Psoas muscle (tissue), 8 donors: ENCODE measurements around the gene GRPEL2. TPM values are rescaled to one million over a fixed set of nuclear protein-coding genes. Genes with fewer than 3 reads are reported as not detected.

Experiments
- ATAC-seq, 4 donors: fragments of 200-7000 bp; cut with Tn5 transposase; one replicate each; pipeline ENCODE4 v1.9.1; 2020; ENCODE audit warnings: moderate library complexity in 3 of 4, mild to moderate bottlenecking in 2 of 4
- DNase-seq, 2 donors: peaks; one replicate each; pipeline ENCODE4 v3.0.0-alpha.2; 2020
- H3K27ac ChIP-seq: fragments of 200-600 bp; one replicate; pipeline ENCODE4 v1.8.0; 2022
- H3K27me3 ChIP-seq, 3 donors: fragments of 200-600 bp in 1 of 3; one replicate each; pipeline versions ENCODE4 v1.6.1 to v1.8.0; 2013 to 2022; ENCODE audit warnings: low read length in 2 of 3, mild to moderate bottlenecking in 2 of 3, moderate library complexity in 1 of 3; ENCODE audit not compliant: insufficient read depth in 3 of 3
- H3K36me3 ChIP-seq, 2 donors: fragments of 200-600 bp in 1 of 2; one replicate each; pipeline versions ENCODE4 v1.6.1 to v1.8.0; 2013 to 2022; ENCODE audit warnings: low read depth in 1 of 2, mild to moderate bottlenecking in 1 of 2, moderate library complexity in 1 of 2; ENCODE audit not compliant: insufficient read depth in 1 of 2
- H3K4me1 ChIP-seq: fragments of 200-600 bp; one replicate; pipeline ENCODE4 v1.8.0; 2022
- H3K4me3 ChIP-seq: fragments of 200-600 bp; one replicate; pipeline ENCODE4 v1.8.0; 2022; ENCODE audit warnings: mild to moderate bottlenecking
- H3K9me3 ChIP-seq: fragments of 200-600 bp; one replicate; pipeline ENCODE4 v1.8.0; 2022
- WGBS, 3 donors: extraction: QIAGEN DNeasy Blood & Tissue Kit; methylation state at CpG; one replicate each; pipeline versions ENCODE4 v1.1.6 to v1.1.7; 2013; 5-methylcytosine and 5-hydroxymethylcytosine counted together
- intact Hi-C, 2 donors: fragments of 100-400 bp; cut with DNase I; formaldehyde crosslinking; loops; one replicate each; pipeline versions ENCODE4 v1.11.0 to v1.14.2; 2022
- polyA plus RNA-seq, 3 donors: library from polyadenylated mRNA; stranded (reverse); fragments of 200-250 nt; gene quantifications; one replicate each; pipeline ENCODE4 v1.2.3, GENCODE V29; 2013
- total RNA-seq, 4 donors: library from RNA; stranded (reverse); fragmentation: NEBNext Ultra II Directional in 2 of 4; extraction: Animal tissue kit (Norgen Biotek cat#: 25700) in 2 of 4; gene quantifications; one replicate each; pipeline versions ENCODE4 v1.2.1 to v1.2.4, GENCODE V29; 2021 to 2023
- TF ChIP-seq, protein P1 (sequence below): fragments of 200-600 bp; IDR thresholded peaks from one replicate; pipeline ENCODE4 v1.8.0; 2022; ENCODE audit warnings: antibody characterized with exemption
- donor health status: healthy with polysubstance abuse.
- donor health status: DM: no; HTN: no; CAD: no; lungs with moderate emphysema.
- donor health status: Bipolar disorder and iron deficiency.
- donor health status: healthy.
- donor health status: DM: yes; HTN: yes; CAD: no.
- donor health status: DM: no; HTN: no; CAD: no.
- donor health status: DM: no; HTN: no; CAD: no.
- donor health status: DM: yes; HTN: yes; CAD: no.

The GRPEL2 gene
- total and polyA plus RNA-seq, 7 donors = 4.7 to 11.6 (median 10.2) TPM

- Histone ChIP-seq H3K27ac (peak overlapping the region; percentile 51), H3K9me3 (no peaks in the 10 kb centered on the region), H3K27me3 (no peaks in the 10 kb centered on the region), H3K4me1 (peaks cover 8% of the 10 kb centered on the region), H3K4me3 (no peak overlapping the region), H3K36me3 (peaks cover 4 to 88% of the 10 kb centered on the region in 2 donors)
- no peak for ATAC-seq
- no peak for DNase-seq
- 95 to 96% (median 96%) methylated on average over 5 of the region's 5 CpGs for WGBS, 3 donors
- intact Hi-C loops = no loop called here
- TF ChIP-seq, protein P1, sequence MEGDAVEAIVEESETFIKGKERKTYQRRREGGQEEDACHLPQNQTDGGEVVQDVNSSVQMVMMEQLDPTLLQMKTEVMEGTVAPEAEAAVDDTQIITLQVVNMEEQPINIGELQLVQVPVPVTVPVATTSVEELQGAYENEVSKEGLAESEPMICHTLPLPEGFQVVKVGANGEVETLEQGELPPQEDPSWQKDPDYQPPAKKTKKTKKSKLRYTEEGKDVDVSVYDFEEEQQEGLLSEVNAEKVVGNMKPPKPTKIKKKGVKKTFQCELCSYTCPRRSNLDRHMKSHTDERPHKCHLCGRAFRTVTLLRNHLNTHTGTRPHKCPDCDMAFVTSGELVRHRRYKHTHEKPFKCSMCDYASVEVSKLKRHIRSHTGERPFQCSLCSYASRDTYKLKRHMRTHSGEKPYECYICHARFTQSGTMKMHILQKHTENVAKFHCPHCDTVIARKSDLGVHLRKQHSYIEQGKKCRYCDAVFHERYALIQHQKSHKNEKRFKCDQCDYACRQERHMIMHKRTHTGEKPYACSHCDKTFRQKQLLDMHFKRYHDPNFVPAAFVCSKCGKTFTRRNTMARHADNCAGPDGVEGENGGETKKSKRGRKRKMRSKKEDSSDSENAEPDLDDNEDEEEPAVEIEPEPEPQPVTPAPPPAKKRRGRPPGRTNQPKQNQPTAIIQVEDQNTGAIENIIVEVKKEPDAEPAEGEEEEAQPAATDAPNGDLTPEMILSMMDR = no peak
Observed at GRCh38 chr5:149325894-149326293, 19.4 kb upstream of the GRPEL2 start.

DNA sequence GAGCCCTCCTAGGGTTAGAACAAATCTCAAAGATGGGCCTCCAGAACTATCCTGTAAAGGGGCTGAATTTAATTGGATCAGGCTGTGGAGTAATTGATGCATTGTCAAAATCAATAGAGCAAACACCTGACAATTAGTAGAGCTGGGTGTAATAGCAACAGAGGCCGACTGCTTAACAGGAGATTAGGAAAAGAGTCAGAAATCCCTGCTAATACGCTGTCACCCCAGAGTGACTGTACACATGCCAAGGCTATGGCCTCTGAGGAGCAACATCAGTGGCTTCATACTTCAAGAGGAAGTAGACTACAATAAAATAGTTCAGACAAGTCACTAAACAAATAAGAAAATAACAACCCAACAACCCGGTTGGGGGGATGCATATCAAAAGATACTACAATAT is 18.7 kb upstream of the GRPEL2 start:
- Histone ChIP-seq H3K4me1 (peaks cover 7% of the 10 kb centered on the region), H3K4me3 (no peak overlapping the region), H3K36me3 (peaks cover 4 to 95% of the 10 kb centered on the region in 2 donors), H3K27me3 (no peaks in the 10 kb centered on the region), H3K27ac (no peak overlapping the region), H3K9me3 (no peaks in the 10 kb centered on the region)
- 75 to 83% (median 81%) methylated on average over 3 of the region's 3 CpGs for WGBS, 3 donors
- intact Hi-C loops = no loop called here
- no peak for DNase-seq
- TF ChIP-seq, protein P1 = no peak
- ATAC-seq = no peak

- ATAC-seq = no peak
- no peak for DNase-seq
- Histone ChIP-seq H3K27ac (no peak overlapping the region), H3K36me3 (peaks cover 7 to 97% of the 10 kb centered on the region in 2 donors), H3K27me3 (no peaks in the 10 kb centered on the region), H3K9me3 (no peaks in the 10 kb centered on the region), H3K4me1 (peaks cover 7% of the 10 kb centered on the region), H3K4me3 (no peak overlapping the region)
- intact Hi-C loops = no loop called here
- TF ChIP-seq, protein P1 = no peak
- 90 to 91% (median 91%) methylated on average over 5 of the region's 5 CpGs for WGBS, 3 donors
Observed at GRCh38 chr5:149328177-149328576, 17.1 kb upstream of the GRPEL2 start.

DNA sequence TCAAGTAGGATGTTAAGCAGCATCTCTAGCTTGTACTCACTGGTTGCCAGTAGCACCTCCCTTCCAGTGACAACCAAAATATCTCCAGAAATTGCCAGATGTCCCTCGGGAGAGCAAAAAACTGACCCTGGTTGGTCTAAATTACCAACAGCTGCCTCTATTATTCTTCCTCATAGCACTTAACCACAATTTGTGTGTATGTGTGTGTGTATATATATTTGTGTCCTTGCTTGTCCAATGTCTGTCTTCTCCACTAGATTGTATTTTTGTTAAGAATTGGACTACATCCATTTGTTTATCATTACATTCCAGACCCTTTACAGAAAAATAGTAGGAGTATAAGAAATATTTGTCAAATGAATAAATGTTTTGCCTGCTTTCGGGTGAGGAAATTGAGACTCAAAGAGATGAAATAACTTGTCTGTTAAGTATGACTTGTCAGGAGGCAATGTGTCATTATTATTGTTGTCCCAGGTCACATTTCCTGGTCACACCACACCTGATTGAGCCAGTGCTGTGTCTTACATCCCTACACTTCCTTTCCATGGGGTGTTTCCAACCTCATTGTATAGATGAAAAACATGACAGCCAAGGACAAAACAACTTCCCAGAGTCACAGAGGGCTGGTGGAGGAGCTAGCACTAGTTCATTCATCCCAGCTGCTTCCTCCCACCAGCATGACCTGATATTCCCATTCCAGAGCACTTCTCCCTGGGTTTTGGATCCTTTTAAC is 11.4 kb upstream of the GRPEL2 start:
- TF ChIP-seq, protein P1 = no peak
- peaks cover 3 to 100% of the 10 kb centered on the region in 2 donors for H3K36me3 ChIP-seq
- no peak for ATAC-seq
- DNase-seq = no peak
- WGBS, 3 donors = 76 to 80% (median 78%) methylated on average over 2 of the region's 2 CpGs
- no peaks in the 10 kb centered on the region for H3K27me3 ChIP-seq
- no peaks in the 10 kb centered on the region for H3K9me3 ChIP-seq
- H3K27ac ChIP-seq = peak overlapping the region; percentile 25
- H3K4me1 ChIP-seq = no peaks in the 10 kb centered on the region
- intact Hi-C loops = no loop called here
- no peak overlapping the region for H3K4me3 ChIP-seq

GRCh38 chr5:149337736-149338135 is 7.6 kb upstream of the GRPEL2 start:
- intact Hi-C loops = no loop called here
- H3K27ac ChIP-seq = no peak overlapping the region
- no peaks in the 10 kb centered on the region for H3K4me1 ChIP-seq
- no peaks in the 10 kb centered on the region for H3K27me3 ChIP-seq
- no peaks in the 10 kb centered on the region for H3K9me3 ChIP-seq
- peaks cover 5 to 92% of the 10 kb centered on the region in 2 donors for H3K36me3 ChIP-seq
- WGBS, 3 donors = 56 to 72% (median 61%) methylated on average over 4 of the region's 4 CpGs
- no peak overlapping the region for H3K4me3 ChIP-seq
- TF ChIP-seq, protein P1 = no peak
- no peak for DNase-seq
- ATAC-seq = peak in 1 of 4 donors; percentile 49
